ENCODE data around the gene NYAP1. TPM values are rescaled to one million over a fixed set of nuclear protein-coding genes. Genes with fewer than 3 reads are reported as not detected.
A peak's percentile ranks its signal among the peaks of the same experiment; 100 is the strongest.

The NYAP1 gene
- total RNA-seq (under 1 TPM; 0.08 to 0.32 (median 0.12) TPM), polyA plus RNA-seq (under 1 TPM; 0.12 to 0.23 (median 0.21) TPM)
- long read RNA-seq, donor 1 = 0 reads
- long read RNA-seq, donor 2 = 0 reads

- H3K27ac ChIP-seq = no peak within 1 kb of the TSS
- intact Hi-C loops (cut with DNase I) = loop anchor here in 1 of 2 donors (2.0 kb wide), 1 partner anchor 15 kb away; no protein-coding TSS in a partner anchor
- peak within 1 kb of the TSS; percentile 70 for H3K4me3 ChIP-seq
- H3K27me3 ChIP-seq (ENCODE audit: insufficient read depth in 3 of 3, low read length in 2 of 3) = no peaks in the 10 kb centered on the region
- H3K4me1 ChIP-seq = peaks cover 4% of the 10 kb centered on the region
- no peaks in the 10 kb centered on the region for H3K9me3 ChIP-seq
- ATAC-seq = no peak
- WGBS, 3 donors = 30 to 55% (median 54%) methylated on average over 19 to 45 of the region's 45 CpGs
- no peaks in the 10 kb centered on the region for H3K36me3 ChIP-seq (ENCODE audit: insufficient read depth in 1 of 2, low read depth in 1 of 2)
- TF ChIP-seq CTCF (IDR thresholded peaks at IDR 0.05) = no peak
- no peak for DNase-seq
Measured at GRCh38 chr7:100483722-100484672, at the start of gene NYAP1. TSS of gene NYAP1 (plus strand) at chr7:100483927. CDS start at chr7:100485312, 1,385 bp downstream.

DNA sequence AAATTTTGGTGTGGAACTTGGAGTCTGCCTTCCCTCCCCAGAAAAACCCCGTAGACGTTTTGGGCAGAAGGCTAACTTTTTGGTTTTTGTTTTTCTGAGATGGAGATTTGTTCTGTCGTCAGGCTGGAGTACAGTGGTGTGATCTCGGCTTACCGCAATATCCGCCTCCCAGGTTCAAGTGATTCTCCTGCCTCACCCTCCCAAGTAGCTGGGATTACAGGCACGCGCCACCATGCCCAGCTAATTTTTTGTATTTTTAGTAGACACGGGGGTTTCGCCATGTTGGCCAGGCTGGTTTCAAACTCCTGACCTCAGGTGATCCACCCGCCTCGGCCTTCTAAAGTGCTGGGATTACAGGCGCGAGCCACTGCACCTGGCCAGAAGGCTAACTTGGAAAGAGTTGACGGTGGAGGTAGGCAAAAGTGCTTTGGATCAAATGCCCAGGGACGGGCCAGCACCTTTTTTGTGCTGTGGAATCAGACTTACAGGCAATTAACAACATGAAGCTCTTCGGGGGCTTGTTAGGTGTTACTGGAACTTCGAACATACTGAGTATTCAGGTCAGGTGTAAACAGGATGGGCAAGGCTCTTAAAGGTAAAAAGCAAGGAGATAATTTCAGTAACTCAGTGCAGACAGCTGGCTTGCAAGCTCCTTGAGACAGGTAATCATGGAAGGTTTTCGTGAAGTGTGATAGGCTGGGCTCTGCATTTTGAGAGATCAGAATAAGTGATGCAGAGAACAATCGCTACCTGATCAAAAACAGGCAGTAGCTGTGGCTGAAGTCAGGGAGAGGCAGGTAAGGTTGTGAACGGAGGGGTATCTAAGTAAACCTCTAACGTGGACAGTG is 49.2 kb upstream of the NYAP1 start:
- 80 to 83% (median 80%) methylated on average over 22 of the region's 22 CpGs for WGBS, 3 donors
- H3K27me3 ChIP-seq (ENCODE audit: insufficient read depth in 3 of 3, low read length in 2 of 3) = no peaks in the 10 kb centered on the region
- H3K9me3 ChIP-seq = no peaks in the 10 kb centered on the region
- peaks cover 0 to 35% of the 10 kb centered on the region in 2 donors for H3K36me3 ChIP-seq (ENCODE audit: insufficient read depth in 1 of 2, low read depth in 1 of 2)
- no peak for DNase-seq
- no peak for TF ChIP-seq CTCF (IDR thresholded peaks at IDR 0.05)
- ATAC-seq = no peak
- peak overlapping the region; percentile 94 for H3K4me3 ChIP-seq
- peak overlapping the region; percentile 96 for H3K27ac ChIP-seq
- peaks cover 27% of the 10 kb centered on the region for H3K4me1 ChIP-seq
- intact Hi-C loops (cut with DNase I) = no loop called here

DNA sequence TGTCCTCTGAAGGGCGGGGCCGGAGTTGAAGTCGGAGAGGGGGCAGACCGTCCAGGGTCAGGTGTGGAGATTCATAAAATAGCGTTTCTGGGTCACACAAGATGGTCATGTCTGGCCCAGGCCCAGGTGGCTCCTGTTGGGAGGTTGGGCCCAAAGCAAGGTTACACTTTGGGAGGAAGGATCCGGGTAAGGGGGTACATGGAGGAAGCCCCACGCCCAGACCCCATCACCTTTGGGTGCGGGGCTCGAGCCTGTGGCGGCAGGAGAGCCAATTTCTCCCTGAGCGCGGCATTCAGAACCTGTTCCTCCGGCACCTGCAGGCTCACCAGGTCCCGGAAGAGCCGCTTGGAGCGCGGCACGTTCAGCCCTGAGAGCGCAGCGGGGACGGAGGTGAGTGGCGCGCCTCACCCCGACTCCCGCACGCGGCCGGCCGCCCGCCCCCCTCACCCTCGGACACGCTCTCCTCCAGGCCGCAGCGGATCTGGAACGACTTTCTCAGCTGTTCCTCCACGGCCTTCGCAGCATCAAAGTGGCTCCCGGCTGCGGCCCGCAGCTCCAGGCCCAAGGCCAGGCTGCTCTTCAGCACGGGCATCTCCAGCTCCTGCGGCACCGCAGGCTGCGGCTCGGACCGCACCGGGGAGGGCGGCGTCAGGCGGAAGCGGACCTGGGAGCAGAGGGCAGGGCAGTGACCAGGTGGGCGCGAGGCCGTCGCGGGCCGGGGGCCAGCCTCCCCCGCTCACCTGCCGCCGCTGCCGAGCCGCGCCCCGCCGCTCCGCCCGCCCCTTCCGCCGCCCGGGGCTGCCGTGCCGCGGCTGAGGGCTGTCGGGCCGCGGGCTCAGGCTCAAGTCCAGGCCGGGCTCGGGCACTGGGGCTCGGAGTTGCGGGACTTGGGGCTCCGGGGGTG is 48.1 kb upstream of the NYAP1 start:
- TF ChIP-seq CTCF (IDR thresholded peaks at IDR 0.05) = no peak
- ATAC-seq (peak; percentile 30 to 48 (median 45)), DNase-seq (peak; percentile 30 to 66)
- Histone ChIP-seq H3K27ac (peak overlapping the region; percentile 96), H3K4me3 (peak overlapping the region; percentile 94), H3K36me3 (ENCODE audit: insufficient read depth in 1 of 2, low read depth in 1 of 2) (peaks cover 0 to 35% of the 10 kb centered on the region in 2 donors), H3K4me1 (peaks cover 25% of the 10 kb centered on the region), H3K9me3 (no peaks in the 10 kb centered on the region), H3K27me3 (ENCODE audit: insufficient read depth in 3 of 3, low read length in 2 of 3) (no peaks in the 10 kb centered on the region)
- intact Hi-C loops (cut with DNase I) = no loop called here
- 2 to 3% (median 2%) methylated on average over 48 to 81 of the region's 81 CpGs for WGBS, 3 donors
